SK-N-MC (cell line): Measurements from ENCODE around the gene GOLGA8R.
"Not testable (repeated sequence)": the region's sequence is repeated elsewhere in the genome, so short reads cannot be mapped to it uniquely, and the experiment has no call there.

Experiments used
- EZH2 ChIP-seq: fragments of 200-600 bp; sonication (generic); IDR thresholded peaks from one replicate; pipeline ENCODE4 v1.6.1; 2017; ENCODE audit warnings: antibody characterized with exemption
- FOXP2 ChIP-seq: optimal IDR thresholded peaks from 2 replicates; pipeline ENCODE3; 2011; ENCODE audit warnings: mild to moderate bottlenecking, moderate library complexity; ENCODE audit not compliant: insufficient read depth; ENCODE audit errors: extremely low read length, control extremely low read depth
- POLR2AphosphoS5 ChIP-seq: IDR thresholded peaks from 2 replicates; pipeline ENCODE4 v1.6.1; 2012; ENCODE audit warnings: mild to moderate bottlenecking, low read depth, low read length, borderline replicate concordance

DNA sequence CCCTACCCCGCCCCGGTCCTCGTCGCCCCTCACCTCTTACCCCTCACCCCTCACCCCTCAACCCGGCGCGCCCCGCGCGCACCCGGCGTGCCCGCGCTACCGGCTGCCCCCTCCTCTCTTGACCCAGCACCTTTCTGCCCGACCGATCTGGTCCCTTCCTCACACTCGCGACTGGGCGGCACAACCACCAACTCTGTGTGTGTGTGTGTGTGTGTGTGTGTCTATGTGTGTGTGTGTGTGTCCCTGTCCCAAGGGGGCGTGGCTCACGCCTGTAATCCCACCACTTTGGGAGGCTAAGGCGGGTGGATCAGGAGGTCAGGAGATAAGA lies 20.4 kb downstream of the GOLGA8R start:
- not testable (repeated sequence) for TF ChIP-seq EZH2, POLR2AphosphoS5, FOXP2
